ENCODE results near the gene ALKBH2.

ALKBH2 gene

GRCh38 chr12:109093022-109093918 lies at the start of gene ALKBH2:
TSS of gene ALKBH2 (minus strand) at chr12:109093472. CDS start at chr12:109092786, 686 bp downstream.
- TF ChIP-seq CTCF (IDR thresholded peaks at IDR 0.05) = peak; percentile 94
- peak within 1 kb of the TSS; percentile 60 to 83 for H3K27ac ChIP-seq
- H3K4me3 ChIP-seq = peak within 1 kb of the TSS; percentile 81
- DNase-seq (ENCODE audit: low spot score) = peak; percentile 96

- no peak for TF ChIP-seq CTCF (IDR thresholded peaks at IDR 0.05)
- no peak overlapping the region for H3K4me3 ChIP-seq
- no peak overlapping the region for H3K27ac ChIP-seq
- no peak for DNase-seq (ENCODE audit: low spot score)
Observed at GRCh38 chr12:109140560-109140959, 47.3 kb upstream of the ALKBH2 start.

- H3K4me3 ChIP-seq = no peak overlapping the region
- no peak for DNase-seq (ENCODE audit: low spot score)
- peak overlapping the region in 1 of 2 donors; percentile 0 for H3K27ac ChIP-seq
- no peak for TF ChIP-seq CTCF (IDR thresholded peaks at IDR 0.05)
Observed at GRCh38 chr12:109139791-109140190, 46.5 kb upstream of the ALKBH2 start.

- no peak for TF ChIP-seq CTCF (IDR thresholded peaks at IDR 0.05)
- Histone ChIP-seq H3K4me3 (no peak overlapping the region), H3K27ac (peak overlapping the region in 1 of 2 donors; percentile 0)
- DNase-seq (ENCODE audit: low spot score) = no peak
Observed at GRCh38 chr12:109139360-109139759, 46.1 kb upstream of the ALKBH2 start.

- H3K4me3 ChIP-seq = no peak overlapping the region
- peak overlapping the region in 1 of 2 donors; percentile 34 for H3K27ac ChIP-seq
- no peak for DNase-seq (ENCODE audit: low spot score)
- no peak for TF ChIP-seq CTCF (IDR thresholded peaks at IDR 0.05)
Observed at GRCh38 chr12:109137055-109137454, 43.8 kb upstream of the ALKBH2 start.

- no peak for TF ChIP-seq CTCF (IDR thresholded peaks at IDR 0.05)
- Histone ChIP-seq H3K4me3 (no peak overlapping the region), H3K27ac (peak overlapping the region in 1 of 2 donors; percentile 35)
- no peak for DNase-seq (ENCODE audit: low spot score)
Observed at GRCh38 chr12:109134186-109134917, 41.1 kb upstream of the ALKBH2 start.
